Bone marrow (tissue), 2 donors: Measurements from ENCODE around the gene IQCE.
"Not testable (repeated sequence)": the region's sequence is repeated elsewhere in the genome, so short reads cannot be mapped to it uniquely, and the experiment has no call there.

ENCODE experiments used
- DNase-seq, 2 donors: peaks; one replicate each; lab custom pipeline; 2025; lab: John Stamatoyannopoulos, UW

The IQCE gene

GRCh38 chr7:2601907-2602306 is 43.1 kb downstream of the IQCE start:
- DNase-seq, result no peak

DNA sequence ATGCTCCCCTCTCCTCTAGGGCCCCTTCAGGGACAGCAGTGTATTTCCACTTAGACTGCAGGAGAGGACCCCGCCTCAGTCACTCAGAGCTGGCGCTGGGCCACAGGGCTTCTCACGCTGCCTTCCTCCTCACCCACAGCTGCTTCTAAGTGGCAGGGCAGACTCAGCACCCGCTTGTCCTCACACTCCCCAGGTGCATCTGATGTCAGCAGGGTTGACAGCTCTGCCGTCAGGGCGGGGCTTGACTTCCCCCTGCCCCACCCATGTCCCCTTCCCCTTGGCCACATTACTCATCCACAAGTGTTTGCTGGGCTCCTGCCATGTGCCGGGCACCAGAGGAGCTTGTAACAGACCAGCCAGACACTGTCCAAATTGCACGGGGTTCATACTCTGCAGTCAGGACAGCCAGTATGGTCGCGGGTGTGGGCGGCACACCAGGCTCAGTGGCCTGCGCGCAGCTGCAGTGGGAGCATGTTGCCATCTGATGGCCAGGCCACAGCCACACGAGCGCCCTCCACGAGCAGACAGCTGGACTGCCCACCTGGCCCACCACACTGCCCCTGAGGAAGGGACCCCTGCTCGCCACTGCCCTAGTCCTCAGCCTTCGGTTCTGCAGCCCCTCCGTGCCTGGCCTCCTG is 43.7 kb downstream of the IQCE start:
- peak in 1 of 2 donors; percentile 43 for DNase-seq

DNA sequence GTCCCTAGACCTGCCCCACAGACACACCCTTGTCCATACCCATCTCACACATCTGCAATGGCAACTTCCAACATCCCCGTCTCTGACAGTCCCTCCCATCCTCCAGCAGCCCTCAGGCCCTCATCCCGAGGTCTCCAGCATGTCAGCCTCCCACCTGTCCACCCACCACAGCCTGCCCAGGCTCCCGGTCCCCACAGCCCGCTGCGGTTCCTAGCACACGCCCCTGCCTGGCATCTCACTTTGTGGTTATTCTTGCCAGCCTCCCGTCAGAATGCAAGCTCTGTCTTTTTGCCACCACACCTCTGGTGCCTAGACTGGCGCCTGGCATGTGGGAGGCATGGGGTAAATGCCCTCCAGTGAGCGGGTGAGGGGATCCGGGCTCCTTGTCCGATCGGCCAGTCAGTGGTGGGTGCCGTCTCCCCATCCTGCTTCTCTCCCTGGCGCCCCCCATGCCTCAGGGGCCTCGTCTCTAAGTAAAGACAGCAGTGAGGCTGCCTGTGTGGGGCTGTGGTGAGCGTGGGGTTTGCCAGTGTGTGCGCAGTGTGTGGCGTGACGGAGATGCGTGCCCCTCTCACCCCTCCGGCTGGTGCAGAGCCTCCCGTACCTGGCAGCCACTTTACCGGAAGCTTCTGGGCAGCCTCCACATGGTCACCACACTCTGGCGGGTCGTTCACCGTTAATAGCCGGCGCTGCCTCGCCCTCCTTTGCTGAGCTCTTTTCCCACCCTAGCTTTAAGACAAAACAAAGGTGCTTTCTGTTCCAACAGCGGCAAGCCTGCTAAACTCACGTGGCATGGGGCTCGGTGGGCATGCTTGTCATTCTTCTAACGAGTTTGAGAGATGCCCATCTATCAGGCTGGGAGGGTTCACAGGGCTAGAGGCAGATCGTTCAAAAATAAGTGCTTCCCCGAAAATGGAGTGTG is 44.5 kb downstream of the IQCE start:
- DNase-seq, result no peak

DNA sequence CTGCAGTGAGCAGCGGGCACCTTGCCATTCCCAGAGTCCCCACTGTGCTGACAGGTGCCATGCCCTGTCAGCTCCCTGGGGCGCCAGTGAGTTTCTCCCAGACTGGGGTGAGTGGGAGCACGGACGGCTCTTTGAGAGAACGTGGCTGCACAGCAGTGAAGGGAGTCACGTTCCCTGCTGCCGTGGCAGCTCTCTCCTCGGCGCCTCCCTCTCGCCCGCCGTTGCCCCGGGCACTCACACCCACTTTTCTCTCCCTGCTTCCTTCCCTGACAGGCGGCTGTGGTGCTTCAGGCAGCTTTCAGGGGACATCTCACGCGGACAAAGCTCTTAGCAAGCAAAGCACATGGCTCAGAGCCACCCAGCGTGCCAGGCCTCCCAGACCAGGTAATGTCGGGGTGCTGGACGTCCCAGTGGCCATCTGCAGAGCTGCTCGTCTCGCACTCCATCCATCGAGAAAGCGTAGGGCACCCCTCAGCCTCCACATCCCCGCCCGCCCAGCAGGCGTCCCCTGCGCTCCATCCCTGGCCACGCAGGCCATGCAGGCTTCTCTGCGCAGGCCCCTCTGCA is 45.9 kb downstream of the IQCE start:
- DNase-seq, result no peak

- DNase-seq, result no peak
These were observed 47.1 kb downstream of the IQCE start for GRCh38 chr7:2605608-2606538.

DNA sequence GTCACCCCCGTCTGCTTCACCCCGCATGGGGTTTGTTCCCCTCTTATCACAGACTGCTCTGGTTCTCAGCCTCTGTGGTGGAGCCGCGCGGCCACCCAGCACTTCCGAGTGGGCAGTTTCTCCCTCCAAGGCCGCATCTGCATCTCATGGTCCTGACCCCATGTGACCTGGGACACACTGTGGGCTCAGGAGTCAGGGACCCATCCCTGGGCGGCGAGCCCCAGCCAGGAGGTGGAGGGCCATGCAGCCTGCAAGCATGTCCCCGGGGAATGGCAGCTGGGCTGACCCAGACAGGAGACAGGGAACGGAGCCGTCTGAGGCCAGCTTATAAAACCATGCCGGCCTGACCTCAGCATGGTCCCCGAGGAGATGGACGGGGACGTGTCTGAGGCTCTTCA is 47.8 kb downstream of the IQCE start:
- no peak for DNase-seq

DNA sequence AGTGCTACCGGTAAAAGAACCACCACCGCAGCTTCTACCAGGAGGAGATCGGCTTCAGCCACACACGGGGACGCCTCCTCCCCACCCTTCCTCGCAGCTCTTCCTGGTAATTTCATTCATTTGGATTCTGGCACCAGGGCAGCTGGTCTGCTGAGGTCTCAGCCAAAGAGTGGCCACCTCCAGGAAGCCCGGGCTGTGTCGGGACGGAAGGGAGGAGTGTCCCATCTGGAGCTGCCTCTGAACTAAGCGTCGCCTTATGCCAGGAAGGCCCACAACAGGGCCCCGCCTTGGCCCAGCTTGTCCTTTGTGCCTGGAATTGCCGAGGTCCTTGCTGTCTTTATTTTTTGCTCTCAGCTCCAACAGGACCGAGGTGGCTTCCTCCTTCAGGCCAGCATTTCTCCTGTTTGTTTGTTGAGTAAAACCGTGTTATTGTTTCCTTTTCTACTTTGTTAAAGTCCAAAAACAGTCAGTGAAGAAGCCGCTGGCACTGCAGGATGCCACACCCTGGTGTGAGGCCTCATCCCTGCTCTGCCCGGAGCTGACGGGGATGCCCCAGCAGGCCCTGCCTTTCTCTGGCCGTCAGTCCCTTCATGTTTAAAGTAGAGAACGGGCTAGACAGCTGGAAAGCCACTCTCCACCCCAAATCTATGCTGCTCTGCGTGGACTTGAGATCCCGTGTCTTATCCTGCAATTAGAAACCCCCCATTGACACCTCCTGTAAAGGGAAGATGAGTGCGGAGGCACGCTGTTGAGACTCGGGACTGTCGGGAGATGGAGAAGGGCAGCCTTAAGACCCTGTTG is 48.5 kb downstream of the IQCE start:
- DNase-seq, result no peak

- no peak for DNase-seq
These were observed 49.4 kb downstream of the IQCE start for GRCh38 chr7:2607923-2608904.

- peak; percentile 19 to 91 for DNase-seq
These were observed 50.2 kb downstream of the IQCE start for GRCh38 chr7:2608921-2609411.

- not testable (repeated sequence) for DNase-seq
These were observed 50.9 kb downstream of the IQCE start for GRCh38 chr7:2609646-2610045.

GRCh38 chr7:2610466-2610865 is 51.7 kb downstream of the IQCE start:
- DNase-seq, result no peak

GRCh38 chr7:2610898-2611297 is 52.1 kb downstream of the IQCE start:
- DNase-seq, result no peak

DNA sequence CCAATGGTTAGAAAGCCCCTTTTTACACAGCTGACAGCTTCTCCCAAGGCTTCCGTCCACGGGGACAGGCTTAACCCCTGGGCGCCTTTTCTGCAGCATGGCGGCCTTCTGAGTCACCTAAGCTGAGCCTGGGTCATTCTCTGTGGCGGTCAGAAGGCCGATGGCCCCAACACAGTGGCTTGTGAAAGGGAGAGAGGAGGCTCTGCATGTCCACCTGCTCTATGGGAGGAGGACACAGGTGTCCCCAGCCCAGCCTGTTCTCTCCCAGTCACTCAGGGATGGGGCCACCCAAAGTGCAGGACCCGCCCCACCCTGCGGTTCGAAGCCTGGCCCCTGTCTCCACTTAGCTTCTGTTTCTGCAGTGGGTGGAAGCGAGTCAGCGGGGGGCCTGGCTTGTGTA is 52.6 kb downstream of the IQCE start:
- DNase-seq, result no peak

- no peak for DNase-seq
These were observed 53.1 kb downstream of the IQCE start for GRCh38 chr7:2611922-2612321.

DNA sequence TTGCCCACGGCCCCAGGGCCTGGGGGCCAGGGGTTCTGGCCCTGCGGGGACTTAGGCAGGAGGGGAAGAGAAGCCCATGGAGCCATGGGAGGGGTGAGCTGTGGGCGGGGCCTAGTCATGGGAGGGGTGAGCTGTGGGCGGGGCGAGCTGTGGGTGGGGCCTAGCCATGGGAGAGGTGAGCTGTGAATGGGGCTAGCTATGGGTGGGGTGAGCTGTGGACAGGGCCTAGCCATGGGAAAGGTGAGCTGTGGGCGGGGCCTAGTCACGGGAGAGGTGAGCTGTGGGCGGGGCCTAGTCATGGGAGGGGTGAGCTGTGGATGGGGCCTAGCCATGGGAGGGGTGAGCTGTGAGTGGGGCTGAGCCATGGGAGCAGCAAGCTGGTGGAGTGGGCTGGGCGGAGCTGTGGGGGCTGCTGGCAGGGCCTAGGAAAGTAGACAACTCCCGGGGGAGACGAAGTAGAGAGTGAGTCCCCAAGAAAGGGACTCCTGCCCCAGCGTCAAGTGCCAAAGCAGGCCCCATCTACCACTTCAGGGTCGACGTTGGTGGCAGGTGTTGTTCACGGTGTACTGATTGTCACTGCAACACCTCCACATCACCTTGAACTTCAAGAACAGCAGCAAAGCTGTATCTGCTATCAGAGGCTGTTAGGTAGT is 53.8 kb downstream of the IQCE start:
- no peak for DNase-seq

DNA sequence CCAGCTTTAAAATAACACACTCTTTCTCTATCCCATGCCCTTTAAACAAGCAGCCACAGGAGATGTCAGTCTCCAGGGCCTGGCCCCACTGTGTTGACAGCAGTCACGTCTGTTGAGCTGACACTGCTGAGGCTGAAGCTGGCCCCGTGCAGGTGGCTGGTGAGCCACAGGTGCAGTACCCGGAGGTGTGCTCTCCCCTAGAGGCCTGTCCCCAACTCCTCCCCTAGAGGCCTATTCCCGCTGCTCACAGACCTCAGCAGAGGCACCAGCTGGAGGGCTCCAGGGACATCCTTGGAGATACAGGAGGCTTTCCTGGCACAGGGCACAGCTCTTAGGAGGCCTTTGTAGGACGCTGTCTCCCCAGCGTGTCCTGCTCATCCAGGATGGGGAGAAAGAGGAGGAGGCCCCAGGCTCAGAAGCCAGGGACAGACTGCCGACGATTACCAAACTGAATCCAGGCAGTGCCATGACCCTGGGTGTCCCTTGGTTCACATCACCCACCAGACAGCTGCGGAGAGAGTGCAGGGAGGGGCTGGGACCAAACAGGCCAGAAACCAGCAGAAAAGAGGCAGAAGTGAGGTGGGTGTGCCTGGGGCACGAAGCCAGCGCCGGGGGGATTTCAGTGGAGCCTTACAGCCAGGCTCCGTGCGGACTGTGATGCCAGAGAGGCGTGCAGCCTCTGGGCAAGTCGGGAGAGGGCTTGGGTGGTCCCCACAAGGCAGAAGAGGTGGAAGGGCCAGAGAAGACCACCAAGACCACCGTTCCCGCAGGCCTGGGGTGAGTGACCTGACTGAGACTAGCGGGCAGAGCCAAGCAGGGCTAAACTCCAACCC is 54.5 kb downstream of the IQCE start:
- no peak for DNase-seq

DNA sequence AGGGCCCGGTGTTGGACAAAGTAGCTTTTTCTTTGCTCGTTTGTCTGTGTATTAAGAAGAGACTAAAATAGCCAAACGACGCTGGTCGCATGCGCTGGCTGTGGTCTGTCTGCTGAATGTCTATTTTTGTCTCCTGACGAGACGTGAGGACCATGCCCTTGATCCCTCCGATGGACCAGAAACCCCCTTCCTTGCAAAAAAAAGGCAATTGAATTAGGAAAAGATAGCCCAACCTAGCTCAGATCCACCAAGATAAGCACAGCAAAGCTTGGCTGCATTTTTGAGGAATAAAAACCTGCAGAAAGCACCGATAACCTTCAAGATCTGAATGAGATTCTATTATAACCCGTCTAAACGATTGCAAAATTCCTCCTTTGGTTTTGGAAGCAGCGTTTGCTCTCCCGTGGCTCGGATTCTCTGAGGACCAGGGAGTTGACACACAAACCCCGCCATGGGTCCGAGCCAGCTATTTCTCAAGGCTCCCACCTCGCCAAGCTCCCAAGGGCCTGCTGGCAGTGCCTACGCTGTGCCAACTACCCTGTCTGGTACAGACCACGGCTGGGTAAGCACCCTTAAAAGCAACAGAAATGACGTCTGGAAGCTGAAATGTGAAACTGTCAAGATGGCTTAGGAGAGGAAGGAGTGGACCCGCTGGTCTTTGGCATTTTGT is 55.3 kb downstream of the IQCE start:
- no peak for DNase-seq
